Measurements from ENCODE around the gene KIAA0319L.

The KIAA0319L gene

DNA sequence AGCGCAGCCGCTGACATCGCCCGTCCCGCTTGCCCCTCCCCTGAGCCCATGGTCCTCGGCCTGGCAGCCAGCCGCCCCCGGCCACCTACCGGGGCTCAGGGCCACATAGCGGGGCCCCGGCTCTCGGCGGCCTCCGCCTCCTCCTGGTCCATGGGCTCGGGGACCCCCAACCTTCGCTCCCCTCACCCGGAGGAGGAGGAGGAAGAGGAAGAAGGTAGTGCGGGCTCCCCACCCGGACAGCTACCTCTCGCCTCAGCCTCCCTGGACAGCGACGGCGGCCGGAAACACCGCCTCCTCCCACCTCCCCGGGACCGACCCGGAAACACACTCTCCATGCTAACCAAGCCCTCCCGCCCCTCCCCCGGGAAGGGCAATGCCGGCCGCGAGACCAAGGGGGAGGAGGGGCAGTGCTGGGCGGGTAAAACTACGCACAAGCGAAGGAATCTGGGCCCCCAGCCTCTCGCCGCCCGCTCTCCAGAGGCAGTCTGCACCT is at the start of gene KIAA0319L:
Gene KIAA0319L (minus strand): TSS at position 286 of the 493 bp plus-strand sequence. CDS start 2,912 bp downstream, outside the sequence.
- Histone ChIP-seq H3K4me3 (ENCODE audit: low read depth in 1 of 5, low read length in 5 of 5) (peak within 1 kb of the TSS; percentile 86 to 98 (median 93)), H3K9ac (ENCODE audit: low read length in 5 of 5) (peak within 1 kb of the TSS; percentile 63 to 96 (median 89)), H3K27ac (ENCODE audit: low read depth, low read length) (peak within 1 kb of the TSS; percentile 84), H3K36me3 (ENCODE audit: control insufficient read depth in 5 of 5, insufficient read depth in 5 of 5, low read length in 5 of 5) (peaks cover 0 to 26% (median 8%) of the 10 kb centered on the region in 5 donors), H3K9me3 (ENCODE audit: control insufficient read depth in 5 of 5, low read length in 5 of 5) (no peaks in the 10 kb centered on the region), H3K27me3 (ENCODE audit: control insufficient read depth in 5 of 5, insufficient read depth in 4 of 5, low read length in 5 of 5) (no peaks in the 10 kb centered on the region), H3K4me1 (ENCODE audit: control insufficient read depth in 5 of 5, insufficient read depth in 5 of 5, low read length in 5 of 5) (peaks cover 2 to 49% (median 43%) of the 10 kb centered on the region in 5 donors)

DNA sequence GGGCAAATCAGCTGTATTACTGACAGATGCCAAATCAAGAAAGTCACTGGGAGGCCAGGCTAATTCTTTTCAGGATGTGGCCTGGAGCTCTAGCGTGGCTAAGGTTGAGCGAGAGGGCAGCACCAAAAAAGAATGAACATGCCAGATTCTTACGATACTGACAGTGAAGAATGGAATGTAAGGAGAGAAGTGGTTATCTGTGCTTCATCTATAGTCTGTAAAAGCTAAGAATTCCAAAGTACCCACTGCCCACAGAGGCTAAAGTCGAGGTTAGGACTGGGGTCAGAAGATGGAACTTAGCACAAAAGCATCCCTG is 48.6 kb upstream of the KIAA0319L start:
- Histone ChIP-seq H3K27ac (ENCODE audit: low read depth, low read length) (no peak overlapping the region), H3K9ac (ENCODE audit: low read length in 5 of 5) (no peak overlapping the region), H3K4me1 (ENCODE audit: control insufficient read depth in 5 of 5, insufficient read depth in 5 of 5, low read length in 5 of 5) (no peaks in the 10 kb centered on the region), H3K36me3 (ENCODE audit: control insufficient read depth in 5 of 5, insufficient read depth in 5 of 5, low read length in 5 of 5) (peaks cover 52 to 81% (median 66%) of the 10 kb centered on the region in 5 donors), H3K9me3 (ENCODE audit: control insufficient read depth in 5 of 5, low read length in 5 of 5) (no peaks in the 10 kb centered on the region), H3K4me3 (ENCODE audit: low read depth in 1 of 5, low read length in 5 of 5) (no peak overlapping the region), H3K27me3 (ENCODE audit: control insufficient read depth in 5 of 5, insufficient read depth in 4 of 5, low read length in 5 of 5) (no peaks in the 10 kb centered on the region)

DNA sequence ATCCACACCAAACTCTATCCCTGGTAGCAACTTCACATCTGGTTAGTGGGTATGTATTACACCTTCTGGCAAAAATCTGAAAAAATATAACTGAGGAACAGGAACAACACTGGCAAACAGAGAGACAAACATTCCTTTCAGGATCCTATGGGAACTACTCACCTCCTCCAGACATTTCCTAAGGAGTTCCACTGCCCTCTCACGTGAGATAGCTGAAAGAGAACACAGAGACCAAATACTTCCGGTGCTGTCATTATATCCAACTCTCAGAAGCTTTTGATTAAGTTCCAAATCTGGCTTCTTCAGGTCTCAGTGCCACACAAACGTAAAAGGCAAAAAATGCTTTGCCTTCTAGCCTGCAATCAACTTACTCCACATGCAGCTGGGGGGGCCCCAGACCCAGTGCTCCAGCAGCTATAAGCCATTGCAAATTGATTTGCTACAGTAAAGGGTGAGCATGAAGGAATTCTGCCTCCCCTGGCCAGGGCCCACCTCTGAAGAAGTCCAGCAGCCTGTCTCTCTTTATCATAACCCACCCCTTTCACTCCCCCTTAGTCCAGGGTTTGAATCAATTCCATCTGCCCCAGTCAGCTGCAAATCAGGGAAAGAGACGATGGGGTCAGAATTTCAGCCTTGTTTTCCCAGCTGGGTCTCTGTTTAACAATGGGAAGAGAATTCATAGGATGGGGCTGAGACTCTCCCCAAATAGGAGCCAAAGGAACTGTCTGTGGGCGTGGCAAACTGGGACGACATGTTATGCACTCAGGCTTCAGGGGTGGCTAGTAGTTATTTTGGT is 48.1 kb upstream of the KIAA0319L start:
- H3K9me3 ChIP-seq (ENCODE audit: control insufficient read depth in 5 of 5, low read length in 5 of 5): no peaks in the 10 kb centered on the region
- H3K27me3 ChIP-seq (ENCODE audit: control insufficient read depth in 5 of 5, insufficient read depth in 4 of 5, low read length in 5 of 5): no peaks in the 10 kb centered on the region
- no peak overlapping the region for H3K9ac ChIP-seq (ENCODE audit: low read length in 5 of 5)
- peaks cover 51 to 84% (median 71%) of the 10 kb centered on the region in 5 donors for H3K36me3 ChIP-seq (ENCODE audit: control insufficient read depth in 5 of 5, insufficient read depth in 5 of 5, low read length in 5 of 5)
- no peak overlapping the region for H3K27ac ChIP-seq (ENCODE audit: low read depth, low read length)
- H3K4me3 ChIP-seq (ENCODE audit: low read depth in 1 of 5, low read length in 5 of 5): no peak overlapping the region
- no peaks in the 10 kb centered on the region for H3K4me1 ChIP-seq (ENCODE audit: control insufficient read depth in 5 of 5, insufficient read depth in 5 of 5, low read length in 5 of 5)

DNA sequence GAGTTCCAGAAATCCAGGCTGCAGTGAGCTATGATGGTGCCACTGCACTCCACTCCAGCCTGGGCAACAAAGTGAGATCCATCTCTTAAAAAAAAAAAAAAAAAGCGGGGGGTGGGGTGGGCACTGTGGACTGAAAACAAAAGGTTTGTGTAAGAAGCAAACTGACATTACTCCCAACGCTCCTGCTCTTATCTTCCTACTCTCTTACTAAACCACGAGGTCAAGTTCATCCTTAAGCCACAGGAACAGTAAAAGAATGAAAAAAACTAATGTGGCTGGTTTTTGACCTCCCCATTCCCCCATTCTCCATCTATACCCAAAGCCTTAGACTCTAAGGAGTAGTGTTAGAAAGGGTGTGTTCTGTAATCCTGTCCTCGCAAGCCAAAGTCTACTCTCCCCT is 46.7 kb upstream of the KIAA0319L start:
- Histone ChIP-seq H3K27me3 (ENCODE audit: control insufficient read depth in 5 of 5, insufficient read depth in 4 of 5, low read length in 5 of 5) (no peaks in the 10 kb centered on the region), H3K9me3 (ENCODE audit: control insufficient read depth in 5 of 5, low read length in 5 of 5) (no peaks in the 10 kb centered on the region), H3K4me1 (ENCODE audit: control insufficient read depth in 5 of 5, insufficient read depth in 5 of 5, low read length in 5 of 5) (no peaks in the 10 kb centered on the region), H3K27ac (ENCODE audit: low read depth, low read length) (no peak overlapping the region), H3K9ac (ENCODE audit: low read length in 5 of 5) (no peak overlapping the region), H3K4me3 (ENCODE audit: low read depth in 1 of 5, low read length in 5 of 5) (no peak overlapping the region), H3K36me3 (ENCODE audit: control insufficient read depth in 5 of 5, insufficient read depth in 5 of 5, low read length in 5 of 5) (peaks cover 51 to 85% (median 74%) of the 10 kb centered on the region in 5 donors)

DNA sequence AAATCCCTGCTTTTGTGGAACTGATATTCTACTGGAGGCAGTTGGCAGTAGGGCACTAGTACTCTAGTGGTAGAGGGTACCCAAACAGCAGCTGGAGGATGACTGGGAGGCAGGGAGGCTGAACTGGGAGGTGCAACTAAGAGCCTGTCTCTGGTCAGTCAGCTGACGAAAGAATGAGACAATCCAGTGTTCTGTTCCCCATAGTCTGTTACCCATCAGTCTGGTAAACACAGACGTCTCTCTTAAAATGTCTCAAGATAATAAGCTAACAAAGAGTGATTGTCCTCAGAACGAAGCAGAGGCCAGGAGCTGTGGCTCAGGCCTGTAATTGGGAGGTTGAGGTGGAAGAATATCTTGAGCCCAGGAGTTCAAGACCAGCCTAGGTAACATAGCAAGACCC is 46.3 kb upstream of the KIAA0319L start:
- no peak overlapping the region for H3K27ac ChIP-seq (ENCODE audit: low read depth, low read length)
- no peak overlapping the region for H3K9ac ChIP-seq (ENCODE audit: low read length in 5 of 5)
- H3K4me3 ChIP-seq (ENCODE audit: low read depth in 1 of 5, low read length in 5 of 5): no peak overlapping the region
- H3K27me3 ChIP-seq (ENCODE audit: control insufficient read depth in 5 of 5, insufficient read depth in 4 of 5, low read length in 5 of 5): no peaks in the 10 kb centered on the region
- H3K9me3 ChIP-seq (ENCODE audit: control insufficient read depth in 5 of 5, low read length in 5 of 5): no peaks in the 10 kb centered on the region
- no peaks in the 10 kb centered on the region for H3K4me1 ChIP-seq (ENCODE audit: control insufficient read depth in 5 of 5, insufficient read depth in 5 of 5, low read length in 5 of 5)
- H3K36me3 ChIP-seq (ENCODE audit: control insufficient read depth in 5 of 5, insufficient read depth in 5 of 5, low read length in 5 of 5): peaks cover 46 to 83% (median 72%) of the 10 kb centered on the region in 5 donors

DNA sequence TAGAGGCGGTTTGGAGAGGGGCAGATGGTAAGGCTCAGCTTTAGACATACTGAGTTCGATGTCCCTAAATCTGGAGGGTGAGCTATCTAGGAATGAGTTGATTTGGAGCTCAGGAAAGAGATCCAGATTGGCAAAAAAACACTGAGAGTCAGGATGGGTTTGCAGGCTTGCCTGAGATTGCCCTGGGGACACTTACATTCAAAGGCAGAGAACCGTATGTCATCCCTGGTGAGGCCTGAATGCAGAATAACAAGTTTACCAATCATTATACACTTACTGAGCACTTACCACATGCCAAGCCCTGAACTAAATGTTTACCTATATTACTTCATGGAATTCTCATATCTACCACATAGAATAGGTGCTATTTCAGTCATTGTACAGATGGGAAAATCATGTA is 43.4 kb upstream of the KIAA0319L start:
- H3K4me1 ChIP-seq (ENCODE audit: control insufficient read depth in 5 of 5, insufficient read depth in 5 of 5, low read length in 5 of 5): no peaks in the 10 kb centered on the region
- no peak overlapping the region for H3K4me3 ChIP-seq (ENCODE audit: low read depth in 1 of 5, low read length in 5 of 5)
- peaks cover 26 to 72% (median 57%) of the 10 kb centered on the region in 5 donors for H3K36me3 ChIP-seq (ENCODE audit: control insufficient read depth in 5 of 5, insufficient read depth in 5 of 5, low read length in 5 of 5)
- H3K27ac ChIP-seq (ENCODE audit: low read depth, low read length): no peak overlapping the region
- H3K27me3 ChIP-seq (ENCODE audit: control insufficient read depth in 5 of 5, insufficient read depth in 4 of 5, low read length in 5 of 5): no peaks in the 10 kb centered on the region
- H3K9me3 ChIP-seq (ENCODE audit: control insufficient read depth in 5 of 5, low read length in 5 of 5): no peaks in the 10 kb centered on the region
- no peak overlapping the region for H3K9ac ChIP-seq (ENCODE audit: low read length in 5 of 5)

DNA sequence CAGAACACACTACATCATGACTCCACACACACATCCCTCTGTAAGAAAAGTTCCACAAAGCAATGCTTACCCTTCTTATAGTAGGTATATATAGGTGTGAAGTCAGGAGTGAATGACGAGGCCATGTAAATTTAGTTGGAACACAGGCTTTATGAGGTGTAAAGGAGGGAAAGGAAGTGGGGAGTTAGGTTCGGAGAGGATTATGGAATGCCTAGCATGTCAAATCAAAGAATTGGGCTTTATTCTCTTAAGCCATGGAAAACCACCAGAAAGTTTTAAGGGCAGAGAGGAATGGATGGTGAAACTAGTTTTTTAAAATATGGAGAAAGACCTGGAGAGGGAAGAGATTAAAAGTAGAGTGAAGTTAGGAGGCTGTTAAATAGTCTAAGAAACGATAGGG is 42.2 kb upstream of the KIAA0319L start:
- Histone ChIP-seq H3K4me1 (ENCODE audit: control insufficient read depth in 5 of 5, insufficient read depth in 5 of 5, low read length in 5 of 5) (no peaks in the 10 kb centered on the region), H3K27ac (ENCODE audit: low read depth, low read length) (no peak overlapping the region), H3K4me3 (ENCODE audit: low read depth in 1 of 5, low read length in 5 of 5) (no peak overlapping the region), H3K27me3 (ENCODE audit: control insufficient read depth in 5 of 5, insufficient read depth in 4 of 5, low read length in 5 of 5) (no peaks in the 10 kb centered on the region), H3K9me3 (ENCODE audit: control insufficient read depth in 5 of 5, low read length in 5 of 5) (no peaks in the 10 kb centered on the region), H3K36me3 (ENCODE audit: control insufficient read depth in 5 of 5, insufficient read depth in 5 of 5, low read length in 5 of 5) (peaks cover 21 to 62% (median 50%) of the 10 kb centered on the region in 5 donors), H3K9ac (ENCODE audit: low read length in 5 of 5) (no peak overlapping the region)

DNA sequence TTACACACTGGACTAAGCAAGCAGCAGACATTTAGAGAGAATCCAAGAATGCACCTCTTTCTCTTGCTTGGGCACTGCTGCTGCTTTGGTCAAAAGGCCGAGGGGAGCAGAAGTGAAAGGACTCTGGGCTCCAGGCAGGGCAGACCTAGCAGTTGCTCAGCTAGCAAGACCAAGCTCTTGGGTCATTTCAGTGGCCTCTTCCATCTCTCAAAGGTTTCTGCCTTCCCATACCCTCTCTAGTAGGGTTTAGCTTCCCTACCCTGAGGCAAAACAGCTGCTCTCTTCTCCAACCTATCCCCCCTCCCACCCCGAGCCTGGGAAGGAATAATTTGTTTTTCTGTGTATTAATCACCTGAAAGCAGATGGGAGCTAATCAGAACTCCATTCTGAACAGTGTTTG is 41.7 kb upstream of the KIAA0319L start:
- Histone ChIP-seq H3K9ac (ENCODE audit: low read length in 5 of 5) (no peak overlapping the region), H3K27me3 (ENCODE audit: control insufficient read depth in 5 of 5, insufficient read depth in 4 of 5, low read length in 5 of 5) (no peaks in the 10 kb centered on the region), H3K36me3 (ENCODE audit: control insufficient read depth in 5 of 5, insufficient read depth in 5 of 5, low read length in 5 of 5) (peaks cover 17 to 57% (median 45%) of the 10 kb centered on the region in 5 donors), H3K4me1 (ENCODE audit: control insufficient read depth in 5 of 5, insufficient read depth in 5 of 5, low read length in 5 of 5) (no peaks in the 10 kb centered on the region), H3K4me3 (ENCODE audit: low read depth in 1 of 5, low read length in 5 of 5) (no peak overlapping the region), H3K27ac (ENCODE audit: low read depth, low read length) (no peak overlapping the region), H3K9me3 (ENCODE audit: control insufficient read depth in 5 of 5, low read length in 5 of 5) (no peaks in the 10 kb centered on the region)

DNA sequence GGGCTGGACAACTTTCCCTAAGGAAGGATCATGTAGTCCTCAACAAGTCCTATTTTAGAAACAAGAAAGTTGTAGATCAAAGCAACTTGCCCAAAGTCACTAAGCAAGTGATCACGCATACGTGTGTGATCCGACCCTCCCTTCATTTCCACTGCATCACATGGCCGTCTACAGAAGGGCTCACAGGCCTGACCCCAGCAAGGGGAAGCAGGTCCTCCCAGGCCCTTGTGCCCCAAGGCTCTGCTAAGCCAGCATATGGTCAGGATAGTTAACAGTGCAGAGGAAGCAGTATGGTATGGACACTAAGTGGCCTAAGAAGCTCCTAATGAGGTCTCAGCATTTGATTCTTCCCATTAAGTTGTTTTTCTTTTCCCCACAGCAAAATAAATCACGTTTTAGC is 40.7 kb upstream of the KIAA0319L start:
- no peak overlapping the region for H3K9ac ChIP-seq (ENCODE audit: low read length in 5 of 5)
- H3K4me1 ChIP-seq (ENCODE audit: control insufficient read depth in 5 of 5, insufficient read depth in 5 of 5, low read length in 5 of 5): no peaks in the 10 kb centered on the region
- no peak overlapping the region for H3K4me3 ChIP-seq (ENCODE audit: low read depth in 1 of 5, low read length in 5 of 5)
- H3K9me3 ChIP-seq (ENCODE audit: control insufficient read depth in 5 of 5, low read length in 5 of 5): no peaks in the 10 kb centered on the region
- no peak overlapping the region for H3K27ac ChIP-seq (ENCODE audit: low read depth, low read length)
- peaks cover 12 to 47% (median 35%) of the 10 kb centered on the region in 5 donors for H3K36me3 ChIP-seq (ENCODE audit: control insufficient read depth in 5 of 5, insufficient read depth in 5 of 5, low read length in 5 of 5)
- no peaks in the 10 kb centered on the region for H3K27me3 ChIP-seq (ENCODE audit: control insufficient read depth in 5 of 5, insufficient read depth in 4 of 5, low read length in 5 of 5)

DNA sequence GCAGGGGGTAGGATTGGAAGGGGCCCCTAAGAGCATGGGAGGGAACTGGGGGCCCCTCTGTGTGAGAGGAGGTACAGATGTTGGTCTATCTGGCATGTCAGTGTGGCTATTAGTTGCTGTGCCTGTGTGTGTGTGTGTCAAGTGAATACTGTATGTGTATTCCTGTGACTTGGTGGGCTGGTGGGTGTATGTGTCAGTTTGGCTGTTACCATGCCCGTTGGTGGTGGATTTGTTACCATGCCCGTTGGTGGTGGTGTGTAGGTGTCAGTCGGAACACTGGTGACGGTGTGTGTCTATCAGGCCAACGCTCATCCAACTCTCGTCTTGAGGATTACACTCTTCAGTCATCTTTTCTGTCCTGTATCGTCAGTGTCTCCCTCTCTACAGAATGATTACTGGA is 38.5 kb upstream of the KIAA0319L start:
- no peak overlapping the region for H3K9ac ChIP-seq (ENCODE audit: low read length in 5 of 5)
- H3K9me3 ChIP-seq (ENCODE audit: control insufficient read depth in 5 of 5, low read length in 5 of 5): no peaks in the 10 kb centered on the region
- H3K4me3 ChIP-seq (ENCODE audit: low read depth in 1 of 5, low read length in 5 of 5): no peak overlapping the region
- H3K4me1 ChIP-seq (ENCODE audit: control insufficient read depth in 5 of 5, insufficient read depth in 5 of 5, low read length in 5 of 5): no peaks in the 10 kb centered on the region
- no peaks in the 10 kb centered on the region for H3K27me3 ChIP-seq (ENCODE audit: control insufficient read depth in 5 of 5, insufficient read depth in 4 of 5, low read length in 5 of 5)
- H3K36me3 ChIP-seq (ENCODE audit: control insufficient read depth in 5 of 5, insufficient read depth in 5 of 5, low read length in 5 of 5): peaks cover 3 to 34% (median 23%) of the 10 kb centered on the region in 5 donors
- H3K27ac ChIP-seq (ENCODE audit: low read depth, low read length): no peak overlapping the region
